GM18867 (cell line): ENCODE measurements around the gene ST7.
"Not testable (repeated sequence)": the region's sequence is repeated elsewhere in the genome, so short reads cannot be mapped to it uniquely, and the experiment has no call there.

ENCODE experiments used
- ATAC-seq: cut with Tn5 transposase; IDR thresholded peaks from one replicate; pipeline ENCODE4 v1.9.1; 2021; ENCODE audit warnings: mild to moderate bottlenecking, moderate library complexity; ENCODE audit not compliant: unreplicated experiment

The ST7 gene

DNA sequence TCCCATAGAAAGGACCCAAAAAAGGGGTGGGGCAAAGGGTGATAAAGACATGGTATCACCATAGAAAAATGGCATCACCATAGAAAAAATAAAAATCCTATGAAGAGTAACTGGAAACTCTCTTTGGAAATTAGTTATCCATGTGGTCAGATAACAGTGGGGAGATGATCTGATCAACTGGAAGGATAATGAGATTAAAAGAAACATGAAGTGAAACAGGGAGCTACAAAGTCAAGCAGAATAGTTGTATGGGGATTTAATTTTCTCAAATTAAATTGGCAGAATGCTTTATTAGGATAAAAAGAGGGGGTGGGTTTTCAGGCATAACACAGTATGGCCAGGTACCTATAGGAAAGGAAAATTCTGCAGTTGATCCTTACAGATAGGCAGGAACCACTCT, 258.3 kb downstream of the ST7 start:
- no peak for ATAC-seq

DNA sequence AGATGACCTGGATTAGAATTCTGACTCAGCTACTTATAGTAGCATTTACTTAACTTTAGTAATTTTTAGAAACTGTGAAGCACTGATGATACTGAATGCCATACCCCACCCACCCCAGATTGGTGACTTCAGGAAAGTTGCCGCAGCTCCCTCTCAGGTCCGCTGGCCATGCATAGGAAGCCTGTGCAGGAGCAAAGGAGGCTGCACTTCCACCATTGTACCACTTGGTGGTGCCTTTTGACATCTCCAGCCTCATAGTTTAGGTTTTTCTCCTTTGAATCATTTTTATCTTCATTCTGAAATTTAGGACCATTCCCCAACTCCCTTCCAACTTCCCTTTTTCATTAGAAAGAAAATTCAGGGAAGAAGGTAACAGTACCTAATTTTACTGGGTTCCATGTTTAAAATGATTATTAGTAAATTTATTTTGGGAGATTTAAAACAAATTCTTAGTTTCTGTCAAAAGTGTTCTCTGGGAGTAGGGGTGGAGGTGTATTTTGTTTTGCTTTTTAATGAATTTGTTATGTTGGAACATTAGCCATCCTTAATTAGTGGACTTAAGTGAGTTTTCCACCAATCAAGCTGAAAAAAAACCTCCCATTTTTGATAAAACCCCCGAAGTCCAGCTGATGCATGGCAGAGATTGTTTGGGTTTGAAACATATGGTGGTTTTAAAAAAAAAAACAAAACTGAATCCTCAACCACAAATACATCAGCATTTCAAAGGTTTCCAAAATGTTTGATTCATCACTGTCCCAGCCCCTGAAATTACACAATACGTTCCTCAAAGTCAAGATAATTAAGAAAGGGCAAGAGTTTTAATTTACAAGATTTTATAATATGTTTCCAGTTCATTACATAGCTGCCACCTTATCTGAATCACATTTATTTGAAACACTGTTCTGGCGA, 259.9 kb downstream of the ST7 start:
- ATAC-seq = peak; percentile 92

DNA sequence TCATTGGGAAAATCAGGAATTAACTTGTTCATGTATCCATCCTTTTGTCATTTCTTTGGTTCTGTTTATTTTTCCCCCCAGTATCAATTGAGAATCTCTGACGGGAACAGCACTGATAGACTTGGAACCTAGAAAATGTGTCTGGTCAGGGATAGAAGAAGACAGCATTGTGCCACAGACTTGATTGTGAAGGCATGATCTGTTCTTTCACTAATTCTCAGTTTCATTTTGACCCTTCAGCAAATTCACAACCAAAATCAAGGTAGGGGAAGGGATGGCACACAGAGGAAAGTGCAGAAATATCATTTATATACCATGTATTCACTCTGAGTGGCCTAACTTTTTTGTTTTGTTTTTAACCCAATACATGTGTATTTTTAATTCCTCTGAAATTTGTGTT, 262.7 kb downstream of the ST7 start:
- ATAC-seq = no peak

DNA sequence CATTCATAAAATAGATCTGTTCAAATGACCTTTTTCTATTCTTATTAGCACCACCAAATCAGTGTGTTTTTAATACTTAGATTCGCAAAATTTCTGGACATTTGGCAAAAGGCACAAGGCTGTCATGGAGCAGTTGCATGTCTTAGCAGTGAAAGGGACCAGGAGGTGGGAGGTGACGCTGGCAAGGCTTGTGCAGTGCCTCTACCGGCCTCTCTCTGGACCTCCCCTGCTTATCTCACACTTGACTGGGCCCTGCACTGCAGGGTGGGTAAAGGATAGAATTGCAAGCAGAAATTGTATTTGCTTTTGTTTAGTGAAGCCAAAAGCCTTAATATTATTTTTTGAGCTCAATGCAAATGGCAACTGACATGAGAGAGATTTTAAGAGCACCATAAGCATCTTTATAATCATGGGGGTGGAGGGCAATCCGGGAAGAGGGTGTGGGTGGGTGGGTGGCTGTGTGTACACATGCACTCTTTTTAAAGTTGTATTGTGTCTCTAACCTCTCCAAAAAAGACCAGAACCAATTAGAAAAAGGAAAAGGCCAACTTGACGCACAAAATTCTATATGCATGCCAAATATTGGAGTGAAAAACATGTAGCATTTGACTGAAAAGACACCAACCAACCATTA, 263.3 kb downstream of the ST7 start:
- no peak for ATAC-seq

DNA sequence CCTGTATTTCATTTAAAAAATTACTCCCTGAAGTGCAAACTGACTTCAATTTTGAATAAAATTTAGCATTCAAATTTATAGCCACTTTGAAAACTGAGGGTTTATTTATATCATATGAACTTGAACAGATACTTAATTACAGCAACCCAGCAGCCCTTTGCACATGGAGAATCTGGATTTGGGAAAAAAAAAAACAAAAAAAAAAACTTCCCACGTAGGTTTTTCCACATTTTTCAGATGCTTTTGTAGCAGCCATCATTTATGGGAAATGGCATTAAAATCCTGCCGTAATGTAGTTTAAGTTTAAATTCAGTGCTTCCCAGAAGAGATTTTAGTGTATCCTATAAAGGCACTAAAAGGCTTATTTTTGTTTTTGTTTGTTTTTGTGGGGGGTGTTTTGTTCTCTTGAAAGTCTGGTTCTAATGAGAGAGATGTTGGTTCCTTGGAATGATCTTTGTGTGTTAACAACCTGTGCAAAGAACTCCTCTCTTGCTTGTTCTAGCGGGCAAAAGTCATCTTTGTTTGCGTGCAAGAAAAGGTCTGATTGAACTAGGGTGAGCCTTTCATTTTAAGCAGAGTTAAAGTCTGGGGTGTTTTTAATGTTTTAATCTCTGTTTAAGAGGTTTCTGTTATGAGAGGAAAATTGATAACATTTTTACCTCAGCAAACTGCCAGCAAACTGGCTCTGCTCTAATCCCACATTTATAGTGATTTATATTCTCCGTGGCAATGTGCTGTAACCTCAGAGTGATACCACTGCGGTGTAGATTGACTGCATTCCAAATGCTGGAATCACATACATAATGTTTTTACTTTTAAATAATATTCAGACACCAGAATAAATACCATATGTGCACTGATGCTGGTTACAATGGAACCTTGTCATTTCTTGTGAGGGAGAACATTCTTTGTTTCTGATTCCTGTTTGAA, 264.1 kb downstream of the ST7 start:
- ATAC-seq = no peak

DNA sequence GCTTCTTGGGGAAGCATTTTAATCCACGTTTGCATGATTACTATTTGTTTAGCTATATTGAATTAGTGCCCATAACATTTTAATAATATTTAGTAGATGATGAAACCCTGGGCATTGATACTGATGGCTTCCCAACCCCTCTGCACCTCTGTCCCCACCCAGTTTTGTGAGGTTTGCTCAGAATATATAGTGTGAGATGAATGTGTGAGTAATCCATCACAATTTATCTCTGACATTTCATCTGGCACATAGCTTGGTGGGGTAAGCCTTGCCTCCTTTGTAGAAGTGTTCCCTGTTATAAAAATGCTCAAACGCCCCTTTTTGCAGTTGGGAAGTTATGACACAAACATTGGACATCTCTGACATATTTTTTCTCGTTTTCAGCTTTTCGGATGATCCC, 265.4 kb downstream of the ST7 start:
- ATAC-seq = no peak

DNA sequence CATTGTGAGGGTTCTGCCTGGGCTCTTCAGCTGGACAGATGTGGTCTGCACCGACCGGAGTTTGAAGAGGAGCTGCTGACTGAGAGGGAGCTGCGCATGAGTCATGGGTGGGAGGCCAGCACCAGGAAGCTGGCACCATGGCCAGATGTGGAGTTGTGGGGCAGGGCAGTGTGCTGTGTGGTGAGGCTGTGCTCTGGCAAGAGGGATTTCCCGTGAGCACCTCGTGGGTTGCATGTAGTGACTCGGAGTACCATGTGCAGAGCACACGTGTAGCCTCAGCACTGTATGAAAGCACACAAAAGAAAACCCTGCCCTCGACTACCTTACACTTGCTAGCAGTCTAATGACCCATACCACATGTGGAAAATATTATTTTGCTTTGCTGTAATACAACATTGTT, 266.2 kb downstream of the ST7 start:
- no peak for ATAC-seq

DNA sequence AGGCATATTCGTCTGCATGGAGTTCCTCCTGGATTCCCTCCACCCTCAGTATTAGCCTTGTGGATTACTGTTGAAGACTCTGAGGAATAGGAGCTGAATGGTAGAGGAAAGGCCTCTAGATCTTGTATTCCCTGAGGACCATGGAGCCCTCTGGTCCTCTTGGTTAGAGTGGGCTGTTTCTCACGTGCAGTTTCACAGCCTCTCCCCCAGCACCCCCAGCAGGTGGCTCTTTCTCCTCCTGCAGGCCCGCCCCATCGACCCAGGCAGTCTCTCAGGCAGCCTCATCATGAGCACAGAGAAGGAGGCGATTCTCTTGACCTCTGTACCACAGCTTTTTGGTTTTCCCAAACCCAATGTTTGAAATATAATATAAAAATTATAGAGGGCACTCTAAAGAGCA, 267.5 kb downstream of the ST7 start:
- ATAC-seq = no peak

DNA sequence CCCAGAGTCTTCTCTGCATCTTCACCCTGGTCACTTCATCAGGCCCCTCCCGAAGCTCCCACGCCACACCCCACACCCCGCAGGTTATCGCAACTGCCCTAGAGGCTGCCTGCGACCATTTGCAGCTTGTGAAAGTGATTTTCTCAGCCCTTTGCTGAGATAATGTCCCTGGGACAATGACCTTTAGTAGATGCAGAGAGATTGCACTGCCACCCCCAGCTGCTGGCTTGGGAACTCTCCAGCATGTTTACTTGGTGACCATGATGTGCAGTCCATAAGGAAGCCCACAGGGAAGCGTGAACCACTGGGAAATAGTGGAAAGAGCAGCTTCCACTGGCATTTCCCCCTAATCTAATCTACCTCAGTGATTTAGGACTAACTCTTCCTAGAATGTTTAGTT, 272.2 kb downstream of the ST7 start:
- no peak for ATAC-seq

DNA sequence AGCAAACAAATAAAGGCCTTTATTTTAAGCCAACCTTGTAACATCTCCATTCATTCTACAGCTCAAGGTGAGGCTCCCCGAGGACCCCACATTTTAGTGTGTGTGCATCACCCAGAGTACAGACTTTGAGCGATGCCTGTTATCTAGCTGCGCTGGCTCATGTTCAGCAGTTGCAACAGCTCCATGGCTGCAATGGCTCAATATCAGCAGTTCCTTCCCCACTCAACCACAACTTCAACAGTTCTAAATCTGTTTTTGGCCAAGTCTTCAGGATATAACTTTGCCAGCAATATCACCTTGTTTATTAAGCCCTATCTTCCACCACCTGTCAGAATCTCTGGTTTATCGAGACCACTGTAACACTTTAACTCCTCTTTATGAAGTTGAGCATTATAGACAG, 273.8 kb downstream of the ST7 start:
- ATAC-seq = no peak

DNA sequence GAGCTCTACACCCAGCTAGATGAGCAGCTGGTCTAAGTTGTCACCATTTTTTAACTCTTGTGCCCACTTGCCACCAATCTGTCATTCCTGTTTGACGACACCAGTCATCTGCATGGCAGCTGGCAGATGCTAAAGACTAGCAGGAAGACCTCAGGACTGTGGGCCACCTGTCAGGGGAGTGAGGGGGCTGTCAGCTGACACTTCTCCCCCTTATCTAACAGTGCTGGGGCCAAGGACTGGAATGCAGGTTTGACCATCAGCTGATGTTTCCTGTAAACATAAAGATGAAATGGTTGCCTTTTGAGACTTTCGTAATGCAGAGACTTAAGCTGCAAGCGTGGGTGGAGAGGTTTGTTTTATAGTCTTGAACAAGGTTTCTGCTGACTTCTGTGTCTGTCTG, 276.0 kb downstream of the ST7 start:
- no peak for ATAC-seq

DNA sequence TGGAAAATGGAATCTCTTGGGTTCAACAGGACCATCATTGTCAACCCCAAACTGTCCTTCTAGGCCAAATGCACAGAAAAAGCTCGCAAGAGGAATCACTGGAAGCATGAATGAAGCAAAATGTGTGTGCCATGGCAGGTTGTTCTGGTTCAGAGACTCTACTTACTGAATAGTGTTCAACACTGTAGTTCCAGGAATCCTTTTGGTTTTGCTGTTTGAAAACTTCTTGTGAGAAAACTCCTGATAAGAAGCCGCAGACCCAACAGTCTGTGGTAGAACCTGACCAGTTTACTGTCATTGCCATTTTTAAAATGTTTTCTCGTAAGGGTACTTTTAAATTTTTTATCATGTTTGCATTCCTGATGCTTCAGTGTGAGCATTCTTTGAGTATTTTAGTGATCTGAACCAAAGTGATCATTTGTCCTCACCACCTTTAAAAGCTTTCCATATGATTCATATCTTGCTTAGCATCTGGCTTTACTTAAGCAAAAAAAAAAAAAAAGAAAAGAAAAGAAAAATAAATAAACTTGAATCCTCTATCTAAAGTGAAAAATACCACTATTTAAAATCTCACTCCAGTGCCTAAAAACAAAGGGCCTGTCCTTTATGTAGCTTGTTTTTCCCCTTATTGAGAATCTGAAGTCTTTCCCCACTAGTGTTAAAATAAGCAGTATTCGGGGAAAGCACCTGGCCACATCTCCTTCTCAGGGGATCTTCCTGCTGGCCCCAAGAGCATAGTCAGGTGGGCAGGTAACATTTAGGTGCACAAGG, 277.2 kb downstream of the ST7 start:
- ATAC-seq = peak; percentile 66

DNA sequence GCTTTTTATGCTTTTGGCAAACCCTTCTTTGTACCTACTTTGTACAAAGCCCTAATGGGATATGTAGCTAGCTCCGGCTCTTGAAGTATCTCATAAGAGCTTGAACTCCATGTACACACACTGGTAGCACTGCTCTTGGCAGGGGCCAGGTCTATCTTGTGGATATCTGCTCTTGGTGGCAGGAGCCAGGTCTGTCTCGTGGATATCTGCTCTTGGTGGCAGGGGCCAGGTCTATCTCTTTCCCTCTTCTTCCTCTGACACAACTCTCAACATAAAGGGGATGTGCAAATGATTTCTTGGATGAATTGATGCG, 277.7 kb downstream of the ST7 start:
- ATAC-seq = no peak

DNA sequence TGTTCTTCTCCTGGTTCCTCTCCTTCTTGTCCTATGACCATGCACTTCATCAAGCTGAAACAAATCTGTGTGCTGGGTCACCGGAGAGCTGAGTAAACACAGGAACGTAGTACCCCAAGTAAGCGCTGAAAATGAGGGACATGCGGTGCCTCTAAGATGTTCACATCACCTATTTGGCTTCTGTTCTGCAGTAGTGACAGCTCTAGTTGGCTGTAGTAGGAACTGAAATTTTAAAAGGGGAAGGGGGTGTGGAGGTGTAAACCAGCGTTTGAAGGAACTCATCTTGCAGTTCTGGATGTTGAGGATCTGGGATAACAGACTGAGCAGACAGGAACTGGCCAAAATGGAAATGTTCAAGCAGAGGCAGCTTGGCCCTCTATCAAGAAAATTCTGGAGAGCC, 284.3 kb downstream of the ST7 start:
- peak; percentile 44 for ATAC-seq

DNA sequence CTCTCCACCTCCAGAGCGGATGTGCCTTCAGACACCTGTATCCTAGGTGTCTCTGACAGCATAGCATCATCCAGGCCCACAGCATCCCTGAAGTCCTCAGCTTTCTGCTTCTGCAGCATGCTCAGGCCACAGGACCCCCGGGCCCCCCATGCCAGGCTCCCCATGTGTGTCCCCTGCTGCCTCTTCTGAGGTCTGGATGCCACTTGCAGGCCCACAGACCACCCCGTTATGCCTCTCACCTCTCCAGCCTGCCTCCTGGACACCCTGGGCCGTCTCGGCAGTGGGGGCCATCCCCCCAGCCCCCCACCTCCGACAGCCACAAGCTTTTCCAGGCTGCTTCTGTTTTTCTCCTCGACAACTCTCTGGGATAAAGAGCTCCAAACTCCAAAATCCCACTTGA, 285.2 kb downstream of the ST7 start:
- no peak for ATAC-seq

DNA sequence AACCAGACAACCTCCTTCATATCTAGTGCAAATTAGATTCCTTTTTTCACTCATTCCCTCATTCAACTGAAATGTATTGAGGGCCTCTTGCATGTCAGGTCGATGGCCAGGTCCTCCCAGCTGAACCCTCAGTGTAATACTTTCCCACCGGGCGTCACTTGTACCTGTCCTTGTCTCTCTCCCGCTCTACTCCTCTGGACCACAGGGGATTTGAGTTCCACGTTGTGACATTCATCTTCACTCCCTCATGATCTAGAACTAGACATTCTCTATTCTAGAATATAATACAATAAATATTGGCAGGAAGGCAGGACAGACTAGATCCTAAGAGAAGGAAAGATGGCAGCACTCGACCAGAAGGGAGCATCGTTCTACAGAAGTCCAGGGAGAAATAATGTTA, 285.6 kb downstream of the ST7 start:
- ATAC-seq = no peak

DNA sequence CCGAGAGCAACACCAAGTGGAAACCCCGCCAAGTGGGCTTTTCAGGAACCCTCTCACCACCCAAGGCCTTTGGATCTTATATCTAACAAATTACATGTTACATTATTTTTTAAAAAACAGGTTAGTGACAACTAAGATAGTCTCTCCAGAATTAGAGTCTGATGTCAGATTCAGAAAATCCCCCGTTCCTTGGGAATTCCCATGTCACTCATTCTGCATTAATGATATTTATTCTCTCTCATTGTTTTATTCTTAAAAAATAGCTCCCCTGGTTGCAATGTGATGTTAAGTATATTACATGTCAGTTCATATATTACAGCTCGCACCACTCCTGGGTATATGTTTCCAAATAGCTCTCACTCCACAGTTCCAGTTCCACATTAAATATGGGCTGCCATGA, 287.8 kb downstream of the ST7 start:
- ATAC-seq = no peak

DNA sequence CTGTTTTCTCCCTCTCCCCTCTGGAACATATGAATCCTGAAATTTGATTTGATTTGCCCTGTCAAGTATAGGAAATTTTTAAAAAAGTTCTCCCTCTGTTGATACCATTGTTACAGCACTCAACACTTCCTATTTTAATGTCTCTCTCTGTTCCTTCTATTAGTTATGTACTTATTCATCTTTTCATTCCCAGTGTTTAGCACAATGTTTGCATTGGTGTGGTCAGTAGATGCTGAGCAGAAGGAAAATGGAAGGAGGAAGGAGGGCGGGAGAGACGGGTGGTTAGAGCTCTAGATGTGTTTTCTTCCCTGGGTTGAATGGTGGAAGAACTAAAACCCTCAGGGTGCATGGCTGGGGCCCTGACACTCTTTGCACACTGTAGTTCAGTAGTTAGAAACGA, 290.1 kb downstream of the ST7 start:
- no peak for ATAC-seq

DNA sequence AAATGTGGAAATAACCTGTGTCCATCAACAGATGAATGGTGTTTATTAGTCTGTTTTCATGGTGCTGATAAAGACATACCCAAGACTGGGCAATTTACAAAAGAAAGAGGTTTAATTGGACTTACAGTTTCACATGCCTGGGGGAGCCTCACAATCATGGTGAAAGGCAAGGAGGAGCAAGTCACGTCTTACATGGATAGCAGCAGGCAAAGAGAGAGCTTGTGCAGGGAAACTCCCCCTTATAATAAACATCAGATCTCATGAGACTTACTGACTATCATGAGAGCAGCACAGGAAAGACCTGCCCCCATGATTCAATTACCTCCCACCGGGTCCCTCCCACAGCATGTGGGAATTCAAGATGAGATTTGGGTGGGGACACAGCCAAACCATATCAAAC, 292.4 kb downstream of the ST7 start:
- ATAC-seq = not testable (repeated sequence)

DNA sequence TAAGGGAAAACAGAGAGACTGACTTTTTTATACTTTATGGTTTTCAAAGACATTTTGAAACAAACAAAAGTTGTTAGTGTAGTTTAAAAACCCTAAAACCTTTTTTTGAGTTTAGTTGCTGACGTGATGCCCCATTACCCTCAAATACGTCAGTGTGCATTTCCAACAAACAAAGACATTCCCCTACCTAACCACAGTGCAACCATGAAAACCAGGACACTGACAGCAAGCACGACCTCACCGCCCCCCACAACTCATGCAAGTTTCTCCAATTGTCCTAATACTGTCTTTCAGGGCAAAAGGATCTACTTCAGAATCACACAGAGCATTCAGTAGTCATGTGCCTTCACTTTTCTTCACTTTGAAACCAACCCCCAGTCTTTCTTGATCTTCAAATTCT, 294.5 kb downstream of the ST7 start:
- ATAC-seq = no peak

DNA sequence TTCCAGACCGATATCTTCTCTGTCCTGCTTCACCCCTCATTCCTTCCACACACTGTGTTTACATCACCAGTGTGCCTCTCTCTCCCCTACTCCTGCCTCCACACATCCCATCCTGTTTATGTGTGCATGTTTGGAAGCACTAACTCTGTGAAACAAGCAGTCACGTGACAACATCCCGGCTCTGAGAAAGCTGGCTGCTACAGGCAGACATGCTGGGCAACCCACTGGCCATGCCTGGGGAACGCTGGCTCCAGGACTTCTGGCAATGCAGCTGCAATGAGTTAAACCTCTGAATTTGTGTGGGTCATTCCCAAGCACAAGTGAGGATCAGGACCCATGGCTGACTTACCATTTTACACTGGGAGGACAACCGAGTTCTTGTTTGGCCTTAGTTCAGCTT, 295.5 kb downstream of the ST7 start:
- ATAC-seq = no peak
